Activated CD8-positive, alpha-beta memory T cell treated with anti-CD3 and anti-CD28 coated beads for 4 hours (primary cell): ENCODE measurements around the gene FBXO15.

ENCODE experiments used
- DNase-seq, 2 donors: peaks; one replicate each; pipeline ENCODE4 v3.0.0-alpha.2; 2020; ENCODE audit warnings: low read depth in 2 of 2

FBXO15 gene, protein sequence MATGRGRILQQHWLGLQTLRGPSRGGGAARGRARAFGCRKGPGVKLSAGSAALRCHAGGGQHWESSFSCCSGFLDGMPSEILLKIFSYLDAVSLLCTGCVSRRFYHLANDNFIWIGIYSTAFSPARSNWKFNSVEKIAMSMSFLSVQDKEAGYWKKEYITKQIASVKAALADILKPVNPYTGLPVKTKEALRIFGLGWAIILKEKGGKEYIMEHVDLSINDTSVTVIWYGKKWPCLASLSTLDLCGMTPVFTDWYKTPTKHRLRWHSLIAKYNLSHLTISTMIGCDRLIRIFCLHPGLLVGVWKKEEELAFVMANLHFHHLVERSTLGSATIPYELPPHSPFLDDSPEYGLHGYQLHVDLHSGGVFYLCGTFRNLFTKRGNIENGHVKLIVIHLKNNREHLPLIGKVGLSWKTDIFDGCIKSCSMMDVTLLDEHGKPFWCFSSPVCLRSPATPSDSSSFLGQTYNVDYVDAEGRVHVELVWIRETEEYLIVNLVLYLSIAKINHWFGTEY

DNA sequence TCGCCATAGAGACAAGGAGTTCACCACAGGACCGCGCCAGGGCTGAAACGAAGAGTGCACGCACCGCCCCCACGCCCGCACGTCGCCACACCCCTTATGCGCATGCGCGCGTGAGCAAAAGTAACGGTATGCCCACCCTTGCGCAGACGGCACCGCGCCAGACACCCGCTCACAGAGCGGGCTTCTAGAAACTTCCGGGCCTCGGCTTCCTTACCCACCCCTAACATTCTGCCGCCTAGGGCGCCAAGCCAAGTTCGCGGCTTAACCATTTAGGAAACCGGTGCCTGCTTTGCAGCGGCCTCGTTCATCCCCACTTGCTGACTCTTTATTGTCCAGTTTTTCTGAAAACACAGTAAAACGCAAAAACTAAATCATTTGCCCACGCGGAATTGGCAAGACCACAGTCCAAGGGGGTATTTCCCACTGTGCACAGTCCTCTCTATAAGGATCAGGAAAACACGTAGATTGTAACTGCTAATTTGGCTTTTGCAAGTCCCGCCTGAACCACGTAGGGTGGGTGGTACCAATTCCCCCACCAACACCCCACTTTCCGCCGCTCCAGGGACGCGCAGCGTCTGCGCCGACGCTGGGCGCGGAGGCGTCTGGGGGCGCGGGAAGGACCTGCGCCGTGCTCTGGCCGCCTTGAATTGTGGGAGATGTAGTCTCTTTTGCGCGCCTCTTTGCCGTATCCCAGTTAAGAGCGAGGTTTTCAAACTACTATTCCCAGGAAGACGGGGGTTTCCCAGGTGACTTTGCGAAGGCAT lies at the start of gene FBXO15, which contains the start of gene TIMM21:
FBXO15 (minus strand) TSS at position 56 of the 764 bp plus-strand sequence; CDS start at position 7, 49 bp downstream.
TIMM21 (plus strand) TSS at position 745 of the 764 bp plus-strand sequence. CDS start 286 bp downstream, outside the sequence.
- peak; percentile 92 to 93 for DNase-seq

DNA sequence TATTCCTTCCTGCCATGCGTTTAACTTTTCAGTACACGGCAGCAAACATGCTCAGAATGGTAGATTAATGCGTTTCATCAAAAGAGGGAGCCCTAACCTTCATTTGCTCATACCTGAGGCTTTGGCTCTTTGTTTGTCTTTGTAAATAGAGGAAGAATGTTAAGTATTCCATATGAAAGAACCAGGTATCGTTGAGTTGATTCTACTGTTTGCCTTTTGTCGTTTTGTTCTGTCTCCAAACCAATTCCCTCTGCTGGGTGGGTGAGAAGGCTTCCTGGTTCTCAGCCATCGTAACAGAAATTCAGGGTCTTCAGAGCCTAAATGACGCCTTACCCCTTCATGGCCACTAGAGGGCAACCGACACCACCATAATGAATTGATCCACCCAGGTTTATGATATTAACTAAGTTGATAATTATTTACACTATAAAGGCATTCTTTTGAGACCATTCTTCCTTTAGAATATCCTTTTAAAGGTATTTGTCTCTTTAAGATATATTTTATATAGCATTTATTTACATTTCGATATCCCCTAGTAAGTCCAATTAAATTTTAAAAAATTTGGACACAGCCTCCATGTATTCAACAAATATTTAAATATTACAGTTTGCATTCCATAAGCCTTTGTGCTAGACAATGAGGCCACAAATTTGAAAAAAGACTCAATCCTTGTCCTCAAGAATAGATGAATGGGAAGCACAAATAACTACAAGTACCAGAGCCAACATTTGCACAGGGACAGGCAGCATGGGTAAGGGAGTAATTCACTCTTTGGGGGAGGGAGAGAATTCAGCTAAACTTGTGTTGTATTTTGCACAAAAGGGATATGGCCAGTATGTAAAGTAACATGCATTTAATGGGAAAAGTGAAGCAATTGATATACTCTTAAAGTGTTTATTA lies 48.8 kb upstream of the FBXO15 start:
- DNase-seq, result peak in 1 of 2 donors; percentile 20

DNA sequence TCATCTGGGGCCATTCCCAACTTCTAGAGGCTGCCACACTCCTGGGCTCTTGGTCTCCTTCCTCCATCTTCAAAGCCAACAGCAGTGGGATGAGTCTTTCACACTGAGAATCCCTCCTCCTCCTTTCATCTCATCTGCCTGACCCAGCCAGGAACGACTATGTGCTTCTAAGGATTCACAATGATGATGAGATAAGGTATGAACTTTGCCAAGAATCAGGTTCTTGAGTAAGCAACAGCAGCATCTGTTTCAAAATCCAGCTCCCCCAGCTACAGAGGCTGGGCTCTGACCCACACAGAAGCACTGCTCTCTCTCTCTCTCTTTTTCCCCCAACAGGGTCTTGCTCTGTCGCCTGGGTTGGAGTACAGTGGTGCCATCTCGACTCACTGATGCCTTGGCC lies 47.1 kb upstream of the FBXO15 start:
- DNase-seq, result no peak

DNA sequence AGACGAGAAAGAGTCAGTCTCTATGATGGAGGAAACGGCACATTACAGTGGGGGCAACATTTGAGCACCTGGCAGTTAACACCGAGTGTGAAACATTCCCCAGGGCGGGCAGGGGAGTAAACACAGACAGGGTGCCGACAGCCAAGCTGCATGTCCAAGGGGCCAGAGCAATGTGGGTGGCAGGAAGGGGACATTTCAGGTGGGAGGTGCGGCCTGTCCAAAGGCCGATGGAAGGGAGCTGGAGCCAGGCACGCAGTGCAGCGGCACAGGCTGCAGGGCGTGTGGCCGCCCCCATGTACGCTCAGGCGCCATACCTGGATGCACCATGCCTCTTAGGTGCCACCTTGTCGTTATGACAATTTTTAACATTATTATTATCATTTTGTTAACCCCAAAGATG lies 43.9 kb upstream of the FBXO15 start:
- DNase-seq, result no peak

DNA sequence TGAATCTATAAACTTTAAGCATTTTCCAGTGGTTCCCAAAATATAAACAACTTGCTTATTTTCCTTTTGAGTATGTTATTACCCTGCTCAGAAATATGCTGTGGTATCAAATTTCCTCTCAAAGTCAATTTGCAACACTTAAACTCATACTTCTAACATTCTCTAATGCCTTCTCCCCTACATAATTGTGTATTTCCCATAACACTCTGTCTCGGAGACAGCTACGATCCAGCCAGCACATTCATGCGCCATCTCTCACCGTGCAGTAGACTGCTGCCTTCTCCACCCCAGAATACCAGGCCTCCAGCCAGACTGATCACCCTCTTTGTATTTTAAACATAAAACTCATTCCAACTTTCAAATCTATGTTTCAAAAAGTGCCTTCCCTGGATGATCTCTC lies 42.5 kb upstream of the FBXO15 start:
- no peak for DNase-seq

DNA sequence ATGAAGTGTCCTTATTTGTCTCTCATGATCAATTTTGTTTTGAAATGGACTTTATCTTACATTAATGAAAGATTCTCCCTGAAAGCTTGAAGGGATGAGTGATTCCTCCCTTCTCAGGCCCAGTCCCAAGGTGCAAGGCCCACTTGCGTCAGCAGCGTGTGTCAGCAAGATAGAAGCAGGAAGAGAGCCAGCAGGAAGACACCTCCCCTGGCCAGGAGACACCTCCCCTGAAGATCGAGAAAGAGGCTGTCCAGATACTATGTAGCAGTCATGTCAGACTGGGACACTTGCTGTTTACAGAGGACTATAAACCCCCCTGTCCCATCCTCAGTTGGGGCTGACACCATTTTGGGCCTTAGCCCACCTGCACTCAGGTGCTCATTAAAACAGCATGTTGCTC lies 39.0 kb upstream of the FBXO15 start:
- DNase-seq, result no peak

DNA sequence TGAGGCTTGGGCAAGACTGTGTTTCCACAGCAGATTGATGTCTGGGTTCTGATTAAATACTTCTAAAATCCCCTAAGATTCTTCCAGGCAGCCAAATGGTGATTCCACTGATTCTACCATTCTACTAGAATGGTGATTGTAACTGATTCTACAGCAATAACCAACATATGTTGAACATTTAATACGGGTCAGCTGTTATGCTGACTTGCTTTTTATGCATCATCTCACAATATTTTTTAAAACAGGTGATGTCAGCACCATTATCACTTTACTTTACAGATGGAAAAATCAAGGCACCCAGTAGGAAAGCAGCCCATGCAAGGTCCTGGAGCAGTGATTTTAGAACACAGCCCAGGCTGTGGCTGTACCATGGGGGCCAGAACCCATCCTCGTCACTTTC lies 38.2 kb upstream of the FBXO15 start:
- DNase-seq, result no peak

DNA sequence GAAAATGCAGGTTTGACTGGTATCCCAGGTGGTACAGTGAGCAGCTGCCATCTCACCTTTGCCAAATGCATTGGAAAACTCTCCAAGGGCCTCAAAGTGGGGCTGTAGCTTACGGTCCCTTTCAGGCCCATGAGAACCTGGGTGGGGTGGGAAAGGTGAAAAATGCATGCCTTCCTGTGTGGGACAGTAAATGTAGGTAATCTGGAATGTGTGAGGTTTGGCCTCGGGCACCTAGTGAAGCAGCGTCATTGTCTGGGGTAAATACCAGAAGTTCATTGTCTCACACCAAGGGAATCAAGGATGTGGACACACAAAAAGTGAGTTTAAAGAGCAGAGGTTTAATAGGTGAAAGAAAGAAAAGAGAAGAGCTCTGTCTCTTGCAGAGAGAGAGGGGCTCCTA lies 37.2 kb upstream of the FBXO15 start:
- DNase-seq, result no peak

DNA sequence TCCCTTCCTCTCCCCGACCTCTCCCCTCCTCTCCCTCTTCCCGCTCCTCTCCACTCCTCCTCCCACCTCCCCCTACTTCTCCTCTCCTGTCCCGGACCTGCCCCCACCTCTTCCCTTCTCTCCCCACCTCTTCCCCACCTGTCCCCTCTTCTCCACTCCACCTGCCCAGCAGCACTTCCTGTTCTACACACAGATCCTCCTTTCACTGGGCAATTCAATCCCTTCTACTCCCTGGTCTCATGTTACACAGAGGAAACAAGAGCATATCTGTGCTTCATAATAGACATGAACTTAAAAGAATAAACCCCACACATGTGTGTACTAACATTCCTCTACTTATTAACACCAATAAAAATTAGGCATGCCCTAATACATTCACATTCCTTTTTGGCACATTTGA lies 35.5 kb upstream of the FBXO15 start:
- no peak for DNase-seq

DNA sequence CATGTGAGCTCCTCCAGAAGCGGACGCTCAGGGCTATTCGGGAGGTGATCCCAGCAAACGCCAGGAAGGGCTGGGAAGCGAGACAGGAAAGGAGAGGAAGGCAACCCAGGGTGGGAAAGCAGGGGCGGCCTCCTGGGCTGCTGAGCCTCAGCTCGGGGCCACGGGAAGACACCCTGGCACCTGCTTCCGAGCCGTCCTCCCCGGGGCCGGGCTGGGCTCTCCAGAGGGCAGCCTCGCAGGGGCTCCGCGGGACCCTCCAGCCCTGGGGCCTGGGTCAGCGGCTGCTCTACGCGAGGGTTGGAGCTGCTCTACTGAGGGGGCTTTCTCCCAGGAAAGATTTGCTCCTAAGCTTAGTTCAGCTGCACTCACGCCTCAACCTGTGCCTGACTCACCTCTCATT lies 34.7 kb upstream of the FBXO15 start:
- DNase-seq, result no peak

DNA sequence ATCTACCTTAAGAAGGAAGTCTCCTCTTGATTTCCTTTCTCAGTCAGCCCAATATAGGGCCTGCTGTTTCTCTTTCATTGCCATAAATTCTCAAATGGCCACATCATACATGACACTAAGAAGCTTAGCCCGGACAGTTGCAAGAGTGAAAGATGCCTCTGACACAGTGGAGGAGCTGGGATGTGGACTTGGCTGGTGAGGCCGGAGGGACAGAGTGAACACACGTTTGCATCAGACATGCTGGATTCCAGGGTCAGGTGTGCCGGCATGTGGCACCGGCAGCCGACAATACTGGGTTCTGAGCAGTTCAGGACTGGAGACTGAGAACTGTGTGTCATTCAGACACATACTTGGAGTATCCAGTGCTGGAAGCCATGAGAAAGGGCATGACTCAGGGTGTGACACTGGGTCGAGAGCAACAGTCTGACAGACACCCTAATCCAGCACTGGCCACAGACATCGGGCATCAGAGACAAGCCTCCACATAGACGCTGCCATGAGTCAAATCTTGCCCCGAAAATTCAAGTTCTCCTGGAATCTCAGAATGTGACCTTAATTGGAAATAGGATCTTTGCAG lies 32.1 kb upstream of the FBXO15 start:
- DNase-seq, result no peak

DNA sequence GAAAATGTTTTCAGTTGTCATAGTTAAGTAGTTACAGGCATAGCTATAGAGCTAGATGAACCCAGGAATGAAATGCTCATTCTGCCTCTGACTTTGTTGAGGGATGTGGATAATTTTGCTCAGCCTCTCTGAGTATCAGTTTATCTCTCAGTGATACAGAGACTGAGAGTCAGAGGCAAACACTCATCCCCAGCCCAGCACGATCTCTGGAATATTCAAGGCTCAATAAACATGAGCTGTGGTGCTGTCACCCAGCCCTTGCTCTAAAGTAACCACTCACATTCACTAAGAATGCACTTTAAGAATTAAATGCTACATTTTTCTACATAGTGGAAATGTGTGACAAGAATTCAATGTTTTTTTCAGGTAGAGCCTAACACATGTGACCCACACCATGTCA lies 31.2 kb upstream of the FBXO15 start:
- DNase-seq, result no peak

DNA sequence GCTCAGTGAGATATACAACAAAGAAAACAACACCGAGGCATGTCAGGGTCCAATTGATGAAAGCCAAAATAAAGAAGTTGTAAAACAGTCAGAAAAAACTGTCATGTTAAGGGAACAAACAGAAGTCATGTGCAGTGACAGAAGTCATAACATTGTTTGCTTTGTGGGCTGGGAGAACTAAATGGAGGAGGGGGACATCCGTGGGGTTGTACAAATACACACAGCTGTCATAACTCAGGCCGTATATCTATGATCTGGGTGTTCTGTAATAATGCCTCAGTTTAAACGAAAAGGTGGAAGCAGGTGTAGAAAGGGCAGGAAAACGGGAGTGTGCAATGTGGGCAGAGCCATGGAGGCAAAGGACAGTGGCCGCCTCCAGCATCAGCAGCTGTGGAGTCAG lies 28.0 kb upstream of the FBXO15 start:
- no peak for DNase-seq

DNA sequence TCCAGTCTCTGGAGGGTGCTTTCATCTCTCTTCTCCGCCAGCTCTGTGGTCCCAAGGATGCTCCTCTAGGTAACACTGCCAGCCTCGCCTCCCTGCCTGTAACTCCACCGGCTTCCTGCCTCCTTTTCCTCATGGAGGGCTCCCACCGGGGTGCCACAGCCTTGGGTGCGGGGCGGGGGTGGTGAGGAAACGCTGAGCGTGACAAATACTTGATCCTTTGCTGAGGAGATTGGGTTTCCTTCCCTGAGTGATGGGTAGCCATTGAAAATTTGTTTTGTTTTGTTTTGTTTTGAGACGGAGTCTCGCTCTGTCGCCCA lies 25.8 kb upstream of the FBXO15 start:
- no peak for DNase-seq

DNA sequence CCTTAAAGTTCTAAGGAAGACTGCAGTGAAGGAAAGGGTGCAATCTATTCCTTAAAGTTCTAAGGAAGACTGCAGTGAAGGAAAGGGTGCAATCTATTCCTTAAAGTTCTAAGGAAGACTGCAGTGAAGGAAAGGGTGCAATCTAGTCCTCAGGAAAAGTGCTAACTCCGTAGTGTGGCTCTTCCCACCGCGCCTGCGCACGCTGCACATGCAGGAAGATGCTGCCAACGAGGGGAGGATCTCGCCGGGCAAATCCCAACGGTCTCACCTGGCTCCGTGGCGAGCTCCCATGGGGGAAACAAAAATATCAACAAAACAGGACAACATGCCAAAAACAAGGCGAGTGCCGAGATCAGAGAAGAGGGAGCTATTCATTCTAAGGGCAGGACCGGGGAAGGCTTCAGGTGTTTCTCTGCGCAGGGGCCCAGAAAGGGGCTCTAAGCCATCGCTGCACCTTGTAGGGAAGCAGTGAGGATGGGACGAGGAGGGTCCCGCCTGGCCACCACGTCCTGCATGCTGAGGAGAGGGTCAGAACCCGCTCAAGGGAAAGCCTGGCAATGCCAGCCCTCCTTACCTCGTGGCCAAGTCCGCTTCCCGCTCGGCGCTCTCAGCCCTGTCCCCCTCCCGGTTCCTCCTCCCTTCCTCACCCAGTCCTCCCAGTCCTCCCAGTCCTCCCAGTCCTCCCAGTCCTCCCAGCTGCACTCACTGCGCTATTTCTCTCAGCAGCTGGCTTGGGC lies 25.2 kb upstream of the FBXO15 start:
- DNase-seq, result no peak

DNA sequence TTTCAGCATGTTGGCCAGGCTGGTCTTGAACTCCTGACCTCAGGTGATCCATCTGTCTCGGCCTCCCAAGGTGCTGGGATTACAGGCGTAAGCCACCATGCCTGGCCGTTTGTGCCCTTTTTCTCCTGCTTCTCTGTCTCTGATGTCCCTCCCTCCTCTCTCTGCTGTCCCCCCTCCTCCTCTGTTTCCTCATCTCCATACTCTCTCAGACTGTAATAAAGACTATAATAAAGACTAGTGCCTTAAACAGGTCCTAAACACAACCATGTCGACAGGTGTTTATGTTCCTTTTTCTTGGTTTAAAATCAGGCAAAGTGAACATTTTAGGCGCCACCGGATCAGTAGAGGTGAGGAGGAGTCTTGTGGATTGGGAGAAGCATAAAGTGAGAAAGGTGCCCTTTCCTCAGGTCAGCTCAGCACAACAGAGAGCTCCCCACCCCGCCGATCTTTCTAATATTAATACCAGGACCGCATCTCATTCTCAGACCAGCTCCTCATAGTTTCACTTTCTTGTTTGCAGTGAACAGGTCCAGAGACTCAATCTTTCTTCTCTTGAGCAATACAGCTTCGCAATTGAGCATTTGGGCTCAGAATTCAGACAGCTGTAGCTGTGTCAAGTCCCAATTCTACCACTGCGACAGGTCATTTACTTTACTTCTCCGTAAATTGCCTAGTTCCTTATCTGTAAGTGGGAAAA lies 24.4 kb upstream of the FBXO15 start:
- no peak for DNase-seq

DNA sequence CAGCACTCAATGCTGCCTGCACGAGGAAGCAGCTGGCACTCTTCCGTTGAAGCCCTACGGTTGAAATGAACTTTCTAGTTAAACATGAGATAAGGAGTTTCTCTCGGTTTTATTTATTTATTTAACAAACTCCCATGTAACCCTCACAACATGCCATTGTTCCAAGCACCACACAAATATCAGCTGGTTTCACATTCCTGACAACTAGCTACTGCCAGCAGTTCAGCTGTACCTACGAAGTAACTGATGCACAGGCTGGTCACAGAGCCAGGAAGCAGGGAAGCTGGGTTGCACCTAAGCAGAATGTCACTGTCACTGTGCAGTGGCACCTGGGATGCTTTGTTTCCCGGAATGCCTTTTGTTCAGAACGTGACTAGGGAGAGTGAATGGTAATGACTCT lies 18.8 kb upstream of the FBXO15 start:
- no peak for DNase-seq

DNA sequence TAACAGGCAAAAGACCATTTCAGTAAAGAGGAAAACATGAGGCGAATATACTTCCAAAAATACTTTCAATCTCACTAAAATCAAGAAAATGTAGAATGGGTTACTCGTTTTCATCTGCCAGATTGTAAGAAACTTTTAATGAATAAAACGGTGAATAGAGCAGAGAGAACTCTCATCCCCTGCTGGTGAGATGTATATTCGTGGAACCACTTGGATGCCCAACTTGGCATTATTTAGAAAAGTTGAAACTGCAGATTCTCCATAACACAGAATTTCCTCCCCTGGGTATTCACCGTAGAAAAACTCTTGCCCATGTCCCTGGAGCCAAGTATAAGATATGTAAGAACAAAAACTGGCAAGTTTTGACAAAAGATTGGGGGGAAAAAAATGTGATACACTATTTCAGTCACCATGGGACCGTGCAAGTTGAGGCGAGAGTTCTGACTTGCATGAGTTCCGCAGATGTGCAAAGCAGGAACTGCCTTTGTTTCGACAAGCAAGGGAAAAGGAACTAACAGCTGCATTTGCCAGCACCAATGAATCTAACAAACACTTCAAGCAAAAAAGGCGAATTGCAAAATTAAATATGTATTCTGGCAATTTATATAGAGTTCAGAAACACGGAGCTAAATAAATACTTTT lies 15.5 kb upstream of the FBXO15 start:
- no peak for DNase-seq

DNA sequence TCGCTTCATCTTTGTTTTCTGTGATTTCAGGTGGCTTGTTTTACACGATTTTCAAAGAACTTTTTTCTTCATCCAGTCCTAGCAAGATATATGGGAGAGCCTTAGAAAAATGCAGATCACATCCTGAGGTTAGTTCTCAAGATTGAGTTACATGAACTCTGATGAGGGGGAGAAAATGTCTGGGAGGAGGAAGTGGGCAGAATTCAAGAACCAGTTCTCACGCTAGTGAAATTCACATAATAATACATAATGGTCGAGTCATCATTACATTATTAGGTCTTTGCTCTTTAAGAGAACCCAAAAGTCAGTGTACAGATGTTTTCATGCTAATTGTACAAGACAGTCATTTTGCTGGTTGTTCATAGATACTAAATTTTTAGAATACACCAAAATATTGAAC lies 7.6 kb upstream of the FBXO15 start:
- no peak for DNase-seq

DNA sequence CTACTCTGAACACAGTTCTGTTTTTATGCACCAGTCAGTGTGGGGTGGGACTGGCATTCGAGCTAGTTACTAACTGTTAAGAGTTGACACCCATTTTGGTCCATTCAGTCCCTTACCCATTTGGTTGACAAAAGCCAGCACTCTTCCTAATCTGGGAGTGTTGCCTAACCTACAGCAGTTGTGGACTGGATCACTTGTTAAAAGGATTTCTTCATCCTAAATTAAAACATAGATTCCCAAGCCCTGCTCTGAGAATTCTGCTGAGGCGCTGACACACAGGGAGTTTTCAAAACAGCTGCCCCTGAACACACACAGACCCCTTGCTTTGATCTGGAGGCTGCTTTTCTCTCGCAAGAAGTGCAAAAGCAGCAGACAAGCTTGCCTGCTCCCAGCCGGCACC lies 7.1 kb upstream of the FBXO15 start:
- DNase-seq, result no peak
